OCI-M1 (cell line): Measurements from ENCODE around the gene MSL1.
"Not testable (repeated sequence)": the region's sequence is repeated elsewhere in the genome, so short reads cannot be mapped to it uniquely, and the experiment has no call there.

Source experiments
- DNase-seq: peaks from one replicate; lab custom pipeline; 2025; lab: John Stamatoyannopoulos, UW

MSL1 gene

DNA sequence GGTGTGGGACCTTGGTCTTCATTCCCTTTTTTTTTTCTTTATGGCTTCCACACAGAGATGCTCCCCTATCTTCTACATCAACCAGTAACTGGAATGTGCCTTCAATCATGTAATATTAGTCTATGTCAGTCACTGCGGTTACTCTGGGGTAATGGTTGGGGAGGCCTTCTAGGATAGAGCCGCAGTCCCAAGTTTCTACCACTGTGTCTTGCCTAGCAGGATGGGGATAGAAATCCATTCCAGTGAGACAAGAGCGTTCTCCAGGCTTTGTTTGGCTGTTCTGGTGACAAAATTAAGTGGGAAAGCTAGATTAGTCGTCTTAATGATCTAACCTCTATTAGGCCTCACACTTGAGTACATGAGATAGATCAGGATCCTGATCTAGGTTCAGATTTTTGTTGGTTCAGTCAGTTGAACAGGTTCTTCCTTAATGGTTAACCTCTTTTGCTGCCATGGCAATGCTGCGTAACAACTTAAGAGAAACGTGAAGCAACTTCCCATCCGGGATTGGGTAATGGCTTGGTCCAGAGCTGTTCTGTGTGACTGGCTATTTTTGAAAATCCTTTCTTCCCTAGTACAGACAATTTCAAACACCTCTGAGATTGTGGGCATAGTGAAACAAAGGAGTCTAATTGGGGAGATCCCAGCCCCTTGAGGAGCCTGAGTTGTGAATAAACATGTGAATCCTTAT lies 8.7 kb downstream of the MSL1 start:
- no peak for DNase-seq

DNA sequence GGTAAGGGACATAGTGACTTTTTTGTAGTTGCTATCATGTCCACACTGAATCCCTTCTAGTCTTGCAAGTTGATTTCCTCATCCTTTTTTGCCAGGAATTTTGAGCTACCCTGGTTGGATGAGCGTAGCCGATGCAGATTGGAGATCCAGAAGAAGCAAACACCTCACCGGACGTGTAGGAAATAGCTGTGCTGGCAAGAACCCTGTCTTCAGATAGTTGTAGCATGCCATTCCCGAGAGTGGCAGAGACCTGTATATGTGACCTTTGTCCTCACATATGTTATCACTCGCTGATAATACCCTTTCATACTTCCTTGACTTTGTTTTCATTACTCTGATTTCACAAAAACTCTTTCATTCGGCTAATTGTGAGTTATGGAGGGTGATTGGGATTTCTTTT lies 12.4 kb downstream of the MSL1 start:
- DNase-seq: no peak

- DNase-seq: no peak
Measured at GRCh38 chr17:40135817-40136216, 14.0 kb downstream of the MSL1 start.

DNA sequence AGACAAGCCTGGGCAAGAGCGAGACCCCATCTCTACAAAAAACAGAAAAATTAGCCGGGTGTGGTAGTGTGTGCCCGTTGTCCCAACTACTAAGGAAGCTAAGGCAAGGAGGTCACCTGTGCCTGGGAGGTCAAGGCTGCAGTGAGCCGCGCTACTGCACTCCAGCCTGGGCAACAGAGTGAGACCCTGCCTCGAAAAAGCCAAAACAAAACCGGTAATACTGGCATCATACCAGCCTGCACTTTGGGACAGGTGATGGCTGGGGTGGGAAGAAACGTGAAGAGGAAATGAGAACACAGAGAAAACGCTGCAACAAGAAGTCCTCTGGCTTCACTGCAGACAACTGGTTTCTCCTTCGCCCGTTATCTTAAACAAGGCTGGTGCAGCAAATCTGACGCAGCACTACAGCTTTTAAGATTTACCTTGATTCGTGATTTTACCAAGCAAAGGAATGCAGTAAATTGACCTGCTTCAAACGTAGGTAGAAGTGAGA lies 17.8 kb downstream of the MSL1 start:
- DNase-seq: no peak

GRCh38 chr17:40143166-40143565 lies 21.4 kb downstream of the MSL1 start:
- not testable (repeated sequence) for DNase-seq

DNA sequence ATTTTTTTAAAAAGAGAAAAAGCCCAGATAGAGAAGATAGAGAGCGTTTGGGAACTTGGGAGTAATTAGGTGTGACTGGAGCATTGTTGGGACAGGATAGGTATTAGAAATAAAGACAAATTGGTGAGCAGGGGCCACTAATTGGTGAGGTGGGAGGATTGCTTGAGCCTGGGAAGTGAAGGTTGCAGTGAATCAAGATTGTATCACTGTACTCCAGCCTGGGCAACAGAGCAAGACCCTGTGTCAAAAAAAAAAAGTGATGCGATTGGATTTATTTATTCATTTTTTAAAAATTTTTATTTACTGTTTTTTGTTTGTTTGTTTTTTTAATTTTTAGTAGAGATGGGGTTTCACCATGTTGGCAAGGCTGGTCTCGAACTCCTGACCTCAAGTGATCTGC lies 23.7 kb downstream of the MSL1 start:
- no peak for DNase-seq

DNA sequence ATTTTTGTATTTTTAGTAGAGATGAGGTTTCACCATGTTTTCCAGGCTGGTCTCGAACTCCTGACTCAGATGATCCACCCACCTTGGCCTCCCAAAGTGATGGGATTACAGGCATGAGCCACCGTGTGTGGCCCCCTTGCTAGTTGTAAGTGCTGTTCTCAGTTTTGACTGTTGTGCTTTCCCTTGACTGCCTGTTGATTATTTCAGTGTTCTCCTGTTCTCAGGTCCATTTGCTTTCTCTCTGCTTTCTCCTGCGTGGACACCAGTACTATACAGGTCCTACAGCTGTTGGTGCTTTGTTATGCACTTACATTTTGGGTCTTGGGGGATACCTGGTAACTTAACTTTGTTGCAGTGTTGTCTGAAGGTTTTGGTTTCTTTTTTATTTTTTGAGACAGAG lies 26.8 kb downstream of the MSL1 start:
- no peak for DNase-seq

DNA sequence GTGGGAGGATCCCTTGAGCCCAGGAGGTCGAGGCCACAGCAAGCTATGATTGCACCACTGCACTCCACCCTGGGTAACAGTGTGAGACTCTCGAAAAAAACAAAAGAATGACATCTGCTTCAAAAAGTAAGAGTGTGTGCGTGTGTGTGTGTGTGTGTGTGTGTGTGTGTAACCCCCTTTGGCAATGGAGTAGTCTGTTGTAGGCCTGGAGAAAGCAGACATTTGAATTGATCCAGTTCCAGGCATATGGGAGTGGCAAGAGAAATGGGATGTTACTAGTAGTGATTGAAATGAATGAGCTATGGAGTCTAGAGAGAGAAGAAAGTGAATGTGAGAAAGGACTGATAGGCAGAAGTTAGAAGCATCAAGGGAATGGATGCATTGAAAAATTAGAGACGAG lies 28.5 kb downstream of the MSL1 start:
- no peak for DNase-seq

GRCh38 chr17:40151414-40151963 lies 29.7 kb downstream of the MSL1 start:
- no peak for DNase-seq

DNA sequence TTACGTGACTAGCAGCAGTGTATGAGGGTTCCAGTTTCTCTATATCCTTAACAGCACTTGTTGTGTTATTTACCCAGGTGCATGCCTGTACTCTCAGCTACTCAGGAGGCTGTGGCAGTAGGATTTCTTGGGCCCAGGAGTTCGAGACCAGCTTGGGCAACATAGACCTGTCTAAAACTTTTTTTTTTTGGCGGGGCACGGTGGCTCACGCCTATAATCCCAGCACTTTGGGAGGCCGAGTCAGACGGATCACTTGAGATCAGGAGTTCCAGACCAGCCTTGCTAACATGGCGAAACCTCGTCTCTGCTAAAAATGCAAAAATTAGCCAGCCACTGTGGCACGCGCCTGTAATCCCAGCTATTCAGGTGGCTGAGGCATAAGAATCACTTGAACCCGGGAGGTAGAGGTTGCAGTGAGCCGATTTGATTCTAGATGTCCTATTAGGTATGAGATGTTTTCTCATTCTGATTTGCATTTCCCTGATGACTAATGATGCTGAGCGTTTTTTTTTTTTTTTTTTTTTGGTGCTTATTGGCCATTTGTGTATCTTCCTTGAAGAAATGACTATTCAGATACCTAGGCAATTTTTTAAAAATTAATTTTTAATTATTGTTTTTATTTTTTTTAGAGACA lies 31.9 kb downstream of the MSL1 start:
- no peak for DNase-seq

- DNase-seq: peak; percentile 49
Measured at GRCh38 chr17:40157973-40158372, 36.2 kb downstream of the MSL1 start.

DNA sequence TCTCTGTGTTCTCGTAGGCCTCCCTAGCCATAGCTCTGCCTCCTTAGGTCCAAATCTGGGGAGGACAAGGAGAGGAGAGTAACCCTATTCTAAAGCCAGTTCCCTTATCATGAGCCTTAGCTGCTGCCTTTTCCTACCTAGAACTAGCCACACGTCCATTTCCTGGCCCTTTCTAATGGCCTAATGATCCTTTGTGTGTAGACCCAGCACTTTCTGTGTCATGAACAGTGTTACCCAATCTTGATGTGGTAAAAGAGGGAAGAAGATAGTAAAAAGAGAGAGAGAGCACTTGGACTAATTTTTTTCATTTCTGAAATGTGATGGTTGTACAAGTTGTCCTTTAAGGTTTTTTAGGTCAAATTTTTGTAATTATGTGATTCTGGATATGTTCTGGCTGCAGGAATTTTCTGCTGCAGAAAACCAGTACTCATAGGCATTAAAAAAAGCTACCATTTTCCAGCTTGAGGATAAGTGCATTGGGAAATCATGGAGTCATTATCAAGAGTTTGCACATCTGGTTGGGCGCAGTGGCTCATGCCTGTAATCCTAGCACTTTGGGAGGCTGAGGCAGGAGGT lies 36.8 kb downstream of the MSL1 start:
- no peak for DNase-seq

DNA sequence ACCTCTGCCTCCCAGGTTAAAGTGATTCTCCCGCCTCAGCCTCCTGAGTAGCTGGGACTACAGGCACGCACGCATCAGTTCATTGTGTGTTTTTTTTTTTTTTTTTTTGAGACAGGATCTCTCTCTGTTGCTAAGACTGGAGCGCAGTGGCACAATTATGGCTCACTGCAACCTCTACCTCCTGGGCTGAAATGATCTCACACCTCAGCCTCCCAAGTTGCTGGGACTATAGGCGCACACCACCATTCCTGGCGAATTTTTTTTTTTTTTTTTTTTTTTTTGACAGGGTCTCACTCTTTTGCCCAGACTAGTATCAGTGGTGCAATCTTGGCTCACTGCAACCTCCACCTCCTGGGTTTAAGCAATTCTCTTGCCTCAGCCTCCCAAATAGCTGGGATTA lies 37.7 kb downstream of the MSL1 start:
- no peak for DNase-seq

DNA sequence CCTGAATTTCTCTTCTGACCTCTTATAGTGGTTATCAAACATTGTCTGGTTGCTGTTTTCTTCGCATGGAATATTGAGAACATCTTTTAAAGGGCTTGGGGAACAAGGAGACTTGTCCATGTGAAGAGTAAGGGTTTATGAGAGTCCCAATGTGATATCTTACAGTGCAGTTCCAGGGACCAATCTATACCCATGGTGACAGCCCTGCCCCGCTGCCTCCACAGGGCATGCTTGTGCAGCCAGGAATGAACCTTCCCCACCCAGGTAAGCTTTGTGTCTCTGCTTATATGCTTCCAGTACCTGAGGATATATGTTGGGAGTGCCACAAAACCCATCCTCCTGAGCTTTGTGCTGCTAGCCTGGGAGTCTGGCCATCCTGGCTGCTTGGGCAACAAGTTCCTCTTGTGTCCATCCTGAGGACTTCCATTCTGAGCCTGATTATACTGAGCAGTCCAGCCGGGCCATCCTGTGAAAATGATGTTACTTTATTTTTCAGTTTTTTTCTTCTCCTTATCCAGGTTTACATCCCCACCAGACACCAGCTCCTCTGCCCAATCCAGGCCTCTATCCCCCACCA lies 46.0 kb downstream of the MSL1 start:
- DNase-seq: no peak

- DNase-seq: peak; percentile 59
Measured at GRCh38 chr17:40168262-40168832, 46.6 kb downstream of the MSL1 start.

DNA sequence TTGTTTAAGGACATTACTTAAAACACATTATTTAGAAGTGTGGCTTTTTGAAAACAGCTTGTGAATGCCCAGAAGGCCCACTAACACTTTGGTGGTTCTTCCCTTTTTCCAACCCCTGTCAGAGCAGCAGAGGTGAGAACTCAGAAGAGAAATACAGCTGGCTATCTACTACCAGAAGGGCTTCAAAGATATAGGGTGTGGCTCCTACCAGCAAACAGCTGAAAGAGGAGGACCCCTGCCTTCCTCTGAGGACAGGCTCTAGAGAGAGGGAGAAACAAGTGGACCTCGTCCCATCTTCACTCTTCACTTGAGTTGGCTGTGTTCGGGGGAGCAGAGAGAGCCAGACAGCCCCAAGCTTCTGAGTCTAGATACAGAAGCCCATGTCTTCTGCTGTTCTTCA lies 48.6 kb downstream of the MSL1 start:
- DNase-seq: no peak

GRCh38 chr17:40171750-40172149 lies 50.0 kb downstream of the MSL1 start:
- no peak for DNase-seq

DNA sequence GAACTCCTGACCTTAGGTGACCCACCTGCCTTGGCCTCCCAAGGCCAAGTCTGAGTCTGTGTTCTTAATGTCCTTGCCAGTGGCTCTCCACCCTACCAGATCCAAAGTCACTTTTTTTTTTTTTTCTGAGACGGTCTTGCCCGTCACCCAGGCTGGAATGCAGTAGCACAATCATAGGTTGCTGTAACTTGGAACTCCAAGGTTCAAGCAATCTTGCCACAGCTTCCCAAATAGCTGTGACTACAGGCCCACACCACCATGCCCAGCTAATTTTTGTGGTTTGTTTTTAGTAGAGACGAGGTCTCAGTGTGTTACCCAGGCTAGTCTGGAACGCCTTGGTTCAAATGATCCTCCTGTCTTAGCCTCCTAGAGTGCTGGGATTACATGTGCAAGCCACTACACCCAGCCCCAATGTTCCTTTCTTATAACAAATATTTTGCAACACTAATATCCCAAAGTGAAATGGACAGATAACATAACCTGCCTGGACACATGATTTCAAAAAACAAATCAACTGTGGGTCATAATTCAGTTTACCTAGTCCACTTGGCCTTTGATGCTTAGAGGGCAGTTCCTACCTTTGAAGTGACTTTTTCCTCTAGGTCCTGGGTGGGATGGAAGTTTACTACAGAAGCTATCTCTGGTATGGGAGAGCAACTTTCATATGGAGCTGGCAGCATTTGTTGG lies 51.5 kb downstream of the MSL1 start:
- DNase-seq: no peak

GRCh38 chr17:40173778-40174135 lies 52.0 kb downstream of the MSL1 start:
- no peak for DNase-seq

- no peak for DNase-seq
Measured at GRCh38 chr17:40174514-40174913, 52.7 kb downstream of the MSL1 start.

DNA sequence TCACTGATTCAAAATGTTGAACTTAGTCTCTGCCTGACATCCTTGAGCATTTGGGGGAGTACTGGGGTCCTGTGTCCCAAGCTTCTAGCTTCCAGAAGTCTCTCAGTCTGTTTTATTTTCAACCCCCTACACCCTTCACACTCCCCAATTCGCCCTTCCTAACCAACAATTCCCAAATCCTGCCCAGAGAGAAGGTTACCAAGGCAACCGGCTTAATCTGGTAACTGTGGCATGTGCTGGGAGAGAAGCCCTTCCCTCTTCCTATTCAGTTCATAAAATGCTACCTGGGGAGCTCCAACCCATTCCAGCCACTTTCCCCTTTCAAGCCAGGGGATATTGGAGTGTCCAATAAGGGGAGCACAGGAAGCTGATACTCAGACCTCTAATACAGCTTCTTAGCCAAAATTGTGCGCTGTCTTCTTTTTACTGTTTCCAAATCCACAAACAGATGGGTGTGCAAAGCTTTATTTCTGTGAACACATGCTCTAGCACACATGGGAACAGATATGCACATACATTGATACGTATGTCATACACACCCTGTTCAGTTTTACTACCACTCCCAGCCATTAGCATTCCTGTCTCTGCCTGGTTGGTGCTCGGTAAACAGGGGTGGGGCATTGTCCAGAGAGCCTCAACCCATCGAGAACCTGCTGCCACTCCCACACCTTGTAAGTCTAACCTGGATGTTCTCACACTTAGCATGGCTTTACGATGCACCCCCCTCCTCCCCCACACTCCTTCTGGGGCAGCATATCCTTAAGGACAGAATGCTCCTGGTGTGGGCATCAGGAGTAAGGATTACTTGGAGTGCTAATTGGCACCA lies 54.4 kb downstream of the MSL1 start:
- no peak for DNase-seq
